OCI-LY7 (cell line): ENCODE data around the gene ASPDH. TPM values are rescaled to one million over a fixed set of nuclear protein-coding genes. Genes with fewer than 3 reads are reported as not detected.
A peak's percentile ranks its signal among the peaks of the same experiment; 100 is the strongest.

ENCODE experiments used
- BruUV-seq: library from RNA; stranded (reverse); fragments of 400-500 nt; replicated peaks from 2 replicates; lab custom pipeline; 2021; lab: Mats Ljungman, UMichigan
- CTCF ChIA-PET: fragments of 300-600 bp; sonication (Branson Sonifier 250); formaldehyde crosslinking; loops from one replicate; lab custom pipeline; 2022; ENCODE audit warnings: antibody characterized with exemption; ENCODE audit not compliant: unreplicated experiment; lab: Charles Lee
- POLR2A ChIA-PET: fragments of 300-600 bp; sonication (Branson Sonifier 250); formaldehyde crosslinking; loops from one replicate; lab custom pipeline; 2022; ENCODE audit warnings: antibody characterized with exemption; lab: Charles Lee
- DNase-seq: peaks from one replicate; pipeline ENCODE4 v3.0.0-alpha.2; 2015; ENCODE audit warnings: low spot score
- H2AFZ ChIP-seq: fragments of 200-600 bp; sonication (generic), shearing (Covaris generic); 2 replicates; pipeline ENCODE4 v1.6.1; 2014; ENCODE audit warnings: mild to moderate bottlenecking, antibody characterized with exemption, low read length, moderate library complexity
- H3K27ac ChIP-seq: fragments of 200-600 bp; sonication (generic); 2 replicates; pipeline ENCODE4 v1.5.1; 2014; ENCODE audit warnings: mixed run types, low read depth, mild to moderate bottlenecking, moderate library complexity, low read length, inconsistent platforms; ENCODE audit not compliant: poor library complexity, severe bottlenecking
- H3K36me3 ChIP-seq: fragments of 200-600 bp; sonication (generic); 2 replicates; pipeline ENCODE4 v1.6.1; 2014; ENCODE audit warnings: mild to moderate bottlenecking, antibody characterized with exemption, low read length, moderate library complexity, mixed read lengths; ENCODE audit not compliant: insufficient read depth
- H3K4me1 ChIP-seq: fragments of 200-600 bp; sonication (generic); 2 replicates; pipeline ENCODE4 v1.5.1; 2014; ENCODE audit warnings: mild to moderate bottlenecking, low read length; ENCODE audit not compliant: insufficient read depth, poor library complexity, severe bottlenecking
- H3K4me2 ChIP-seq: fragments of 200-600 bp; sonication (generic); 2 replicates; pipeline ENCODE4 v1.6.1; 2014; ENCODE audit warnings: mild to moderate bottlenecking, low read length
- H3K4me3 ChIP-seq: fragments of 200-600 bp; sonication (generic); 2 replicates; pipeline ENCODE4 v1.5.1; 2014; ENCODE audit warnings: mild to moderate bottlenecking, low read depth, low read length; ENCODE audit not compliant: poor library complexity, severe bottlenecking
- H3K79me2 ChIP-seq: fragments of 200-600 bp; sonication (generic); 2 replicates; pipeline ENCODE4 v1.6.1; 2016; ENCODE audit warnings: low read depth, mild to moderate bottlenecking, low read length, moderate library complexity, mixed read lengths; ENCODE audit not compliant: insufficient read depth
- H3K9me2 ChIP-seq: fragments of 200-600 bp; sonication (generic); 2 replicates; pipeline ENCODE4 v1.6.1; 2016; ENCODE audit warnings: mild to moderate bottlenecking, low read length, mixed read lengths; ENCODE audit not compliant: insufficient read depth
- H3K9me3 ChIP-seq: fragments of 200-600 bp; sonication (generic); 2 replicates; pipeline ENCODE4 v1.6.1; 2014; ENCODE audit warnings: mild to moderate bottlenecking, mixed run types, low read length, mixed read lengths
- H4K20me1 ChIP-seq: fragments of 200-600 bp; sonication (generic); 2 replicates; pipeline ENCODE4 v1.6.1; 2014; ENCODE audit warnings: mild to moderate bottlenecking, antibody characterized with exemption, low read length, moderate library complexity, mixed read lengths; ENCODE audit not compliant: insufficient read depth
- CTCF ChIP-seq: fragments of 200-600 bp; sonication (generic); conservative IDR thresholded peaks from 2 replicates; pipeline ENCODE4 v1.5.1; 2014; ENCODE audit warnings: mild to moderate bottlenecking, antibody characterized with exemption, low read length, moderate library complexity, mixed read lengths
- EZH2phosphoT487 ChIP-seq: fragments of 200-600 bp; sonication (generic); IDR thresholded peaks from 2 replicates; pipeline ENCODE4 v1.6.1; 2018; ENCODE audit warnings: low read depth, borderline replicate concordance, mild to moderate bottlenecking, mixed run types, antibody characterized with exemption, low read length, moderate library complexity, mixed read lengths
- intact Hi-C: fragments of 100-400 bp; cut with micrococcal nuclease; formaldehyde crosslinking; loops from one replicate; pipeline ENCODE4 v1.10.0; 2022; ENCODE audit not compliant: unreplicated experiment
- total RNA-seq, 2 experiments: library from RNA; depleted of rRNA in 1 of 2; stranded (reverse); fragments of >200 nt in 1 of 2; shearing (Covaris generic) in 1 of 2; gene quantifications; 2 replicates each; pipeline ENCODE4 v1.2.3, GENCODE V29; 2014 to 2022

Gene ASPDH
- total RNA-seq, 2 experiments from 2014 or later: not detected

- TF ChIP-seq EZH2phosphoT487: no peak
- peak; percentile 92 for TF ChIP-seq CTCF
- Histone ChIP-seq H3K9me2 (no peaks in the 10 kb centered on the region), H3K27ac (no peak overlapping the region), H3K36me3 (no peaks in the 10 kb centered on the region), H3K9me3 (no peaks in the 10 kb centered on the region), H3K4me1 (no peaks in the 10 kb centered on the region), H3K4me2 (no peak overlapping the region), H2AFZ (no peak overlapping the region), H3K4me3 (no peak overlapping the region), H4K20me1 (no peaks in the 10 kb centered on the region), H3K79me2 (no peaks in the 10 kb centered on the region)
- CTCF ChIA-PET: no interaction called here
- no TSS peak for BruUV-seq
- POLR2A ChIA-PET: interaction anchor here (0.6 kb wide), 2 partner anchors 209 to 1804 kb away, joined by 4 to 12 read pairs; no protein-coding TSS in a partner anchor
- intact Hi-C loops: loop anchor here (5.0 kb wide), 1 partner anchor 245 kb away; no protein-coding TSS in a partner anchor
- peak; percentile 76 for DNase-seq
These were observed 24.1 kb upstream of the ASPDH start for GRCh38 chr19:50537769-50538230.

GRCh38 chr19:50537306-50537685, 23.6 kb upstream of the ASPDH start:
- POLR2A ChIA-PET: no interaction called here

More at GRCh38 chr19:50537306-50537685, 23.6 kb upstream of the ASPDH start:
- TF ChIP-seq EZH2phosphoT487 (no peak), CTCF (no peak)
- intact Hi-C loops: loop anchor here (5.0 kb wide), 1 partner anchor 245 kb away; no protein-coding TSS in a partner anchor
- H3K79me2 ChIP-seq: no peaks in the 10 kb centered on the region
- no peaks in the 10 kb centered on the region for H3K9me3 ChIP-seq
- no peak overlapping the region for H3K4me2 ChIP-seq
- H2AFZ ChIP-seq: no peak overlapping the region
- no TSS peak for BruUV-seq
- no peaks in the 10 kb centered on the region for H3K36me3 ChIP-seq
- CTCF ChIA-PET: no interaction called here
- DNase-seq: no peak
- no peak overlapping the region for H3K4me3 ChIP-seq
- H3K27ac ChIP-seq: no peak overlapping the region
- no peaks in the 10 kb centered on the region for H3K9me2 ChIP-seq
- no peaks in the 10 kb centered on the region for H4K20me1 ChIP-seq
- H3K4me1 ChIP-seq: no peaks in the 10 kb centered on the region
